Measurements from ENCODE around the gene CEP250. TPM values are rescaled to one million over a fixed set of nuclear protein-coding genes. Genes with fewer than 3 reads are reported as not detected.

The CEP250 gene
- total RNA-seq, 1 experiment from 2014 or later: 21.8 TPM

GRCh38 chr20:35491823-35492222, 36.4 kb downstream of the CEP250 start:
- no peak for DNase-seq (ENCODE audit: extremely low read depth, low read depth)

GRCh38 chr20:35492352-35492751, 37.0 kb downstream of the CEP250 start:
- no peak for DNase-seq (ENCODE audit: extremely low read depth, low read depth)

- DNase-seq (ENCODE audit: extremely low read depth, low read depth): no peak
Observed at GRCh38 chr20:35496481-35496880, 41.1 kb downstream of the CEP250 start.

GRCh38 chr20:35497320-35497719, 41.9 kb downstream of the CEP250 start:
- no peak for DNase-seq (ENCODE audit: extremely low read depth, low read depth)

- DNase-seq (ENCODE audit: extremely low read depth, low read depth): no peak
Observed at GRCh38 chr20:35497780-35498189, 42.4 kb downstream of the CEP250 start.

GRCh38 chr20:35499271-35499670, 43.9 kb downstream of the CEP250 start:
- DNase-seq (ENCODE audit: extremely low read depth, low read depth): no peak

- no peak for DNase-seq (ENCODE audit: extremely low read depth, low read depth)
Observed at GRCh38 chr20:35502352-35502751, 47.0 kb downstream of the CEP250 start.

- no peak for DNase-seq (ENCODE audit: extremely low read depth, low read depth)
Observed at GRCh38 chr20:35503281-35503680, 47.9 kb downstream of the CEP250 start.

GRCh38 chr20:35503841-35504561, 48.6 kb downstream of the CEP250 start:
- no peak for DNase-seq (ENCODE audit: extremely low read depth, low read depth)

GRCh38 chr20:35504751-35505150, 49.4 kb downstream of the CEP250 start:
- DNase-seq (ENCODE audit: extremely low read depth, low read depth): no peak

GRCh38 chr20:35506179-35506578, 50.8 kb downstream of the CEP250 start:
- DNase-seq (ENCODE audit: extremely low read depth, low read depth): no peak

GRCh38 chr20:35506872-35507638, 51.7 kb downstream of the CEP250 start:
- DNase-seq (ENCODE audit: extremely low read depth, low read depth): no peak

GRCh38 chr20:35508493-35509218, 53.3 kb downstream of the CEP250 start:
- DNase-seq (ENCODE audit: extremely low read depth, low read depth): no peak

- DNase-seq (ENCODE audit: extremely low read depth, low read depth): no peak
Observed at GRCh38 chr20:35510951-35511735, 55.7 kb downstream of the CEP250 start.

- peak; percentile 30 for DNase-seq (ENCODE audit: extremely low read depth, low read depth)
Observed at GRCh38 chr20:35511814-35512420, 56.5 kb downstream of the CEP250 start.

- DNase-seq (ENCODE audit: extremely low read depth, low read depth): no peak
Observed at GRCh38 chr20:35514371-35514932, 59.1 kb downstream of the CEP250 start.

GRCh38 chr20:35515341-35515740, 59.9 kb downstream of the CEP250 start:
- no peak for DNase-seq (ENCODE audit: extremely low read depth, low read depth)

GRCh38 chr20:35515949-35516645, 60.7 kb downstream of the CEP250 start:
- no peak for DNase-seq (ENCODE audit: extremely low read depth, low read depth)

GRCh38 chr20:35517125-35517524, 61.7 kb downstream of the CEP250 start:
- DNase-seq (ENCODE audit: extremely low read depth, low read depth): no peak

Measured in NCI-H460 (cell line).